ENCODE results near the gene PUM2.

GRCh38 chr2:20294231-20294630 lies 56.4 kb downstream of the PUM2 start:
- TF ChIP-seq CREB1 (CRISPR knock-in tag; IDR thresholded peaks at IDR 0.05) (no peak), CTCF (IDR thresholded peaks at IDR 0.05) (no peak), ARID4B (CRISPR knock-in tag; IDR thresholded peaks at IDR 0.05; ENCODE audit: borderline replicate concordance) (no peak)
- TF ChIP-seq, protein P1, sequence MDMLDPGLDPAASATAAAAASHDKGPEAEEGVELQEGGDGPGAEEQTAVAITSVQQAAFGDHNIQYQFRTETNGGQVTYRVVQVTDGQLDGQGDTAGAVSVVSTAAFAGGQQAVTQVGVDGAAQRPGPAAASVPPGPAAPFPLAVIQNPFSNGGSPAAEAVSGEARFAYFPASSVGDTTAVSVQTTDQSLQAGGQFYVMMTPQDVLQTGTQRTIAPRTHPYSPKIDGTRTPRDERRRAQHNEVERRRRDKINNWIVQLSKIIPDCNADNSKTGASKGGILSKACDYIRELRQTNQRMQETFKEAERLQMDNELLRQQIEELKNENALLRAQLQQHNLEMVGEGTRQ (CRISPR knock-in tag; IDR thresholded peaks at IDR 0.05): no peak
